ENCODE data around the gene TMEM120B.

TMEM120B gene

DNA sequence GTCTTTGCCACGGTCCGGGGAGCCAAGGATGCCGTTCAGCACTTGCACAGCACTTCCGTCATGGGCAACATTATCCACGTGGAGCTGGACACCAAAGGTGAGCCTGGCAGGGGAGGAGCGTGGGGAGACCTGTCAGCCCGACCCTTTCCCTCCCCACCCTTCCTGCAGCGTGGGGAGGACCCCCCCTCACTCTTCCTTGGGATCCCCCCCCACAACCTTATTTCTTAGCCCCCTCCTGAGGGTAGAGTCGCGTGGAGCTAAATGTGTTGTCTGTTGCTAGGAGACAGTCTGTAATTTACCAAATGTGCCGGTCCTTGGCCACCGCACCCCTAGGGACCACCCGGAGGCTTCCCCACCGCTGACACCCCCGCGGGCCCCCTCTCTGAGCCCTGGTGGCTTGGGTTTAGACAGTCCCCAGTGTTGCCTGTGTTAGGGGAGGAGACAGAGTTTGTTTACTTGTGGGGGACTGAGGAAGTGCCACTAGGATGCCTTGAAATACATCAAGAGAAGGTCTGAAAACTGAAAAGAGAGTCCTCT is 93.5 kb downstream of the TMEM120B start:
- DNase-seq, result no peak

DNA sequence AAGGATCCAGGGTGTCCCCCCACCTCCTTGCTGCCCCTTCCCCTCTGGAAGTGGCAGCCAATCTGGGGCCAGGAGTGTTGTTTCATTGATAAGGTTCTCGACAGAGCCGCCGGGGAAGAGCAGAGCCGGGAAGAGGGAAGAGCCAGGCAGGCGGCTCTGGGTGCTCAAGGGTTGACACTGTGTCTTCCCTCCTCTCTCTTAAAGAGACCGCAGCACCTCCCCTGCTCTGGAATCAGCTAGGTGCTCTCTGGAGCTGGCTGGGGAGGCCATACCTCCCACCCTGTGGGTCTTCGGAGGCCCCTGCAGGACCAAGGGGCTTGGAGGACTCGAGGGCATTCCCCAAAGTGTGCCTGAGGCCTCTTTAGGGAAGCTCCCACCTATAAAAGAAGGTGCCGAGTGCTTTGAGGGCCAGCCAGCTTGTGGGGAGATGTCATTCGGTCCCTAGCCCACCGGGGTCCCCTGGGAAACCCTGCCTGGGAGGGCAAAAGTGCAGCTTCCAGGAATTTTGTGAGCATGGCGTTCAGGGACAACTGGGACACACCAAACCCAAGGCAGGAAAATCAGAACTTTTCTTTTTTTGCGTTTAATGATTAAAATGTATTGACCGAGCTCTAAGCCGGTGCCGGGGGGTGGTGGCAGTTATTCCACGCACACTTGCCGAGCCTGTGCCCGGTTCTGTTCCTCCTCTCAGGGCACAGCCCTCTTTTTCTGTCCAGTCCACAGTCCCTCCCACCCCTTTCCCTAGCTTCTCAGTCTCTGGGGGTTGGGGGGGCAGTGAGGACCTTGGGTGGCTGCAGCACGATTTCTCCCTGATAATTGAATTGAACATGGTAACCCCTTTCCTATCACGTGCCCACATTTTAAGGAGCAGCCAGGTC is 94.2 kb downstream of the TMEM120B start:
- DNase-seq, result no peak

DNA sequence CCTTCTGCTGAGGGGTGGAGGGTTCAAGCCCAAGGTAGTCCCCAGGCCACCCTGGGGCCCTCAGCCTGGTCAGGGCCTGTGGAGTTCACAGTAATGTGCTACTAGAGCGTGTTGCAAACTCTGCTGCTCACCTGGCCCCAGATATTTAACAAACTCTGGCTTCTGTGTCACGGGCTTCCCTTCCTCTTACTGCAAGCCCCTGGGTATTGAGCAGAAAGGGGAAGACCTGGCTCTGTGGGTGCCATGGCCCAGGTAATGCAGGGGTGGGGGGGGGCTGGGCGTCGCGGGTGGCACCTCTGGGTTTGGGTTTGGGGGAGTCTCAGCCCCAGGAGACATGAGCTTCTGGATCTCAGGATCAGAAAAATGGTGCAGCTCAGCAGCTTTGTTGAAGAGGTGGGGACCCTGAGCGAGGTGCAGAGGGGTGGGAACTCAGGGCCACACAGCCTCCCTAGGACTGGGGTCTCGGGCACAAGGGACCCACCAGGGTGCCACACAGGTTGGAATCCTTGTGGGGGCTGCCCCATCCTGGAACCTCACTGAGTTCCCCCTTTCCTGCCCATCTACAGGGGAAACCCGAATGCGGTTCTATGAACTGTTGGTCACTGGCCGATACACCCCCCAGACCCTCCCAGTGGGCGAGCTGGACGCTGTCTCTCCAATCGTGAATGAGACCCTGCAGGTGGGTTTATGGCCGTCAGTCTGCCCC is 95.2 kb downstream of the TMEM120B start:
- DNase-seq, result no peak

DNA sequence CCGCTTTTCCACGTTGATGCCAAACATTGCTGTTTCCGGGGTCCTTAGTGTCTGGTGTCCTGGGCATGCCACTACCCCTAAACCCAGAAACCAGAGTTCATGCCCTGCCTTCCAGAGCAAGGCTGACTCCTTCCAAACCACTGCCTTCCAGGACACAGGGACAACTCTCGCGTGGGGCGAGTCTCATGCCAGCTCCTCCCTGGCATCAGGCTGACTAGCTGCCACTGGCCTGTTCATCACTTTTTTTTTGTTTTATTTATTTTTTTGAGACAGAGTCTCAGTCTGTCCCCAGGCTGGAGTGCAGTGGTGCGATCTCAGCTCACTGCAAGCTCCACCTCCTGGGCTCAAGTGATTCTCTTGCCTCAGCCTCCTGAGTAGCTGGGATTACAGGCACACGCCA is 96.1 kb downstream of the TMEM120B start:
- DNase-seq, result no peak

DNA sequence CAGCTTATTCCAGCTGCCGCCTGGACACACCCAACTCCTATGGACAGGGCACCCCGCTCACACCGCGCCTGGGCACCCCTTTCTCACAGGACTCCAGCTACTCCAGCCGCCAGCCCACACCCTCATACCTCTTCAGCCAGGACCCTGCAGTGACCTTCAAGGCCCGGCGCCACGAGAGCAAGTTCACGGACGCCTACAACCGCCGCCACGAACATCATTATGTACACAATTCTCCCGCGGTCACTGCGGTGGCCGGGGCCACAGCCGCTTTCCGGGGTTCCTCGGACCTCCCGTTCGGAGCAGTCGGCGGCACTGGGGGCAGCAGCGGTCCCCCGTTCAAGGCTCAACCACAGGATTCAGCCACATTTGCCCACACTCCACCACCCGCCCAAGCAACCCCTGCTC is 97.2 kb downstream of the TMEM120B start:
- DNase-seq, result no peak

DNA sequence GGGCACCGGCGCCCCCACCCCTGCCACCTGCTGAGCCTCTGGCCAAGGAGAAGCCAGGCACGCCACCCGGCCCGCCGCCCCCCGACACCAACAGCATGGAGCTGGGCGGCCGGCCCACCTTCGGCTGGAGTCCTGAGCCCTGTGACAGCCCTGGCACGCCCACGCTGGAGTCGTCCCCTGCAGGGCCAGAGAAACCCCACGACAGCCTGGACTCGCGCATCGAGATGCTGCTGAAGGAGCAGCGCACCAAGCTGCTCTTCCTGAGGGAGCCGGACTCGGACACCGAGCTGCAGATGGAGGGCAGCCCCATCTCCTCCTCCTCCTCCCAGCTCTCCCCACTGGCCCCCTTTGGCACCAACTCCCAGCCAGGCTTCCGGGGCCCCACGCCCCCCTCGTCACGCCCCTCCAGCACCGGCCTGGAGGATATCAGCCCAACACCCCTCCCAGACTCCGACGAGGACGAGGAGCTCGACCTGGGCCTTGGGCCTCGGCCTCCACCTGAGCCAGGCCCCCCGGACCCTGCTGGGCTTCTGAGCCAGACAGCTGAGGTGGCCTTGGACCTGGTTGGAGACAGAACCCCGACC is 97.8 kb downstream of the TMEM120B start:
- no peak for DNase-seq

DNA sequence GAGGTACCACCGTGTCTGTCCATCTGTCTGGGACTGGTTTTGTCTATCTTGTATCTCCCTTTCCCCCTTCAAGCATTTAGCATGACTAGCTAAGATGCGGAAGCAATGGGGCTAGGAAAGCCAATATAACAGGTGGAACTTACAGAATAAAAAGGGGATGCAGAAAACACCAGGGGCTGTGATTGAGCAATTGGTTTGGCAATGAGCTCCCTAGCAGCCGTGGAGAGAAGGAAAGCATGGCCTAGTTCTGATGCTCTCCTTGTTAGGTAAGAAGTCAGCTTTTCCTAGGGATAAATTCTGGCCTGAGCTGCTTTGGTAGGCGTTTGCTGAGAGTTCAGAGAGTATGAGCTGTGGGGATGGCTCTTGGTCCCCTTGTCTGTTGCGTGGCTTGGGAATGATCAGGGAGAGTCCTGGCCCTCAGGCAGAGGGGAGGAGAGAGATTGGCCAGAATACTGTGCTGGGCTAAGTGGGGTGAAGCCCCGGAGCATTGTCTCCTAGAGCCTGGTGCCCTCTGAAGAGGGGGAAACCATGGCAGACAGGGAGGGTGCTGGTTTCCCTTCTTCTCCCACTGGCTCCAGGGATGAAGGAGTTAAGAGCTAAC is 98.4 kb downstream of the TMEM120B start:
- no peak for DNase-seq

DNA sequence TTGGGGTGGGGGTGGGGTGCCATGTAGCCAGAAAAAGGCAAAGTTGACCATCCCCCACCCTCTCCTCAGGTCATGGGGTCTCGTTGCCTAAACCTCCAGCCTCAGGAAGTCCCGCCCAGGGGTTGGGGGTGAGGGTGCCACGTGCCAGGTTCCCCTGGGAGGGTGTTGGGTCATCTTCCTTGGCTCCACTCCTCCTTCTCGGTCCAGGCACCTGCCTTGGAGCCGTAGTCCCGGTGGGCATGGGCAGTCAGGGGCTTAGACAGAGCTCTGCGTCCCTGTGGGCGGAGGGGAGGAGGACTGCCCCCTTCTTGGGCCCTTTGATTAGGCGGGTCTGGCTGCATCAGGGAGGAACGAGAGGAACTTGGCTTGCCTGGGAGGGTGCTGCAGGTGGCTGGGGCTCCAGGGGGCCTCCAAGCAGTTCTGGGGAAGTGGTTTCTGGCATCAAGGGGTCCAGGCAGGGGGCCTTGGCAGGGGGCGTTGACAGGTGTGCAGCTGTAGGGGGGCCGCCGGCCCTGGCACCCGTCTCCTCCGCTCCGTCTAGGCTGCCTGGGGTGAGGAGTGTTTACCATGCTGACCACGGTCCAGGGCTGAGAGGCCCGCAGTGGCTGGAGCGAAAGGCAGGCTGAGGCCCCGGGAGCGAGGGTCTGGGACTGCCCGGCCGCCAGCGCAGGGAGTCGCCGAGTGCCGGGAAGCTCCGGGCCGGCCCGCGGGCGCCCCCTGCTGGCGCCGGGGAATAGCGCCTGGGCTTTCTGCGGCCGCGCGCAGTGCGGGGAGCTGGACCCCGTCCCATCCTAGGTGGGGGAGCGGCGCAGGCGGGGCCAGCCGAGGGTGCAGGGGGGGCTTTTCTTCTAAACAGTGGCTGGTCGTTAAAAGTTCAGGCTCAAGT is 99.1 kb downstream of the TMEM120B start:
- peak; percentile 77 to 78 for DNase-seq

DNA sequence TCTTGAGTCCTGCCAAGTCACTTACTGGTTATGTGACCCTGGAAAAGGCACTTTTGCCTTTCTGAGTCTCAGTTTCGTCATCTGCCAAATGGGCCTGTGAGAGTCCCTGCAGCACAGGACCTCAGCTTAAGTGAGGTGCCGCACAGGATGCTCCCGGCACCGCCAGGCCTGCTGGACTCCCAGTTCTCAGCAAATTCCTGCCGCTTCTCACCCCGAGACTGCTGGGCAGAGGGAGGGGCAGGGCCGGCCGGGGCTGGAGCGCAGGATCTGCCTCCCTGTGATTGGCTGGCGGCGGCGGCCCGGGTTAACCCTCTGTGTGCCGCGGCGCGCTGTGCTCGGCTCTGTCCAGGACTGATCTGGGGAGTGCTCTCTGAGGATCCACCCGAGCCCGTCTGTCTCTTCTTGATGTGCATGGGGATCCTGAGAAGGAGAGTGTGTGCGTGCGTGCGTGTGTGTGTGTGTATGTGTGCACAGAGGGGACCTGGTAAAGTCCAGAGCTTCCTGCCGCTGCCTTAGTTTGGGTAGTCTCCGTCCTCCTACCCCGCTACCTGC is 99.8 kb downstream of the TMEM120B start:
- peak; percentile 51 to 68 for DNase-seq

DNA sequence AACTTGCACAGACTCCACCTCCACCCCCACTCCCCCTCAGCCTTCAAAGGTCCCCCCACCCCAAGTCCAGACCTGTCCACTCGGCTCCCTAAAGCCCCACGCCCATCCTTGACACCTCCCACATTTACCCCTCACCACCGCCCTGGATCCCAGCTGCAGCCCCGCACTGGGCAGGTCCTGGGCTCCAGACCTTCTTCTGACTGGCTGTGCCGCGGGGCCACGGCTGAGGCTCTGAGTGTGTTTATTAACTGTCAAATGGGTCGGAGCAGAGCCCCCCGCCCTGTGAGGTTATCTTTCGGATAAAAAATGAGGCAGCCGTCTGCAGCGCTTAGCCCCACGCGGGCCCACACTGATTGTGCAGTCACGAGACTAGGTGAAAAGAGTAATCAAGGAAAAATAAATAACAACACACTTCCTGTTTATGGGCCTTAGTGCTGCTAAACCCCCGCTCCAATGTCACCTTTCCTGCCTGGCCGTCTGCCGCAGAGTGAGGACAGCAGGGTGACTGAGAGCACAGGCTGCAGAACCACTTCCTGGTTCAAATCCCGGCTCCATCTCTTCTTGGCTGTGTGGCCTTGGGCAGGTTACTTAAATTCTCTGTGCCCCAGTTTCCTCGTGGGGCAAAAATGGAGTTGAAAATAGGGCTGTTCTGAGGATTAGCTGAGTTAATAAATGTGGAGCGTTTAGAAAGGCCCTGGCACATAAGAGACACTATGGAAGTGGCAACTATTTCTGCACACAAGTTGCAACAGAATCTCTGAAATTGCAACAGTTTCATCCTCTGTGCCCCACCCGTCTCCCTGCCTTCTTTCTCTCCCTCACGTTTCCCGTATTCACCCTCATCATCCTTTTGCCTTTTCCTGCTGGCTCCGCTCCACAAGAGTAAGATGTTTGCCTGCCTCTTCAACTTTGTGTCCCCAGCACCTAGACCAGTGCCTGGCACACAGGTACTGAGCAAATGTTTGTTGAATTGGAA is 100.7 kb downstream of the TMEM120B start:
- no peak for DNase-seq

DNA sequence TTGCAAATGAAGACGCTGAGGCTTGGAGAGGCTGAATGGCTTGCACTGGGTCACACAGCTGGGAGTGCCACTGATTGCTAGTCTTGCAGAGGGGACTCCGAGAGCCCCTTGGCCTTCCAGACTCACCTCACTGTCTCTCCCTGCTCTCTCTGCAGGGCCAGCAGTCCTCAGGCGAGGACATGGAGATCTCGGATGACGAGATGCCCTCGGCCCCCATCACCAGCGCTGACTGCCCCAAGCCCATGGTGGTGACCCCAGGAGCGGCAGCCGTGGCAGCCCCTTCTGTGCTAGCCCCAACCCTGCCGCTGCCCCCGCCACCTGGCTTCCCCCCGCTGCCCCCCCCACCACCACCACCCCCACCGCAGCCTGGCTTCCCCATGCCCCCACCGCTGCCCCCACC is 101.4 kb downstream of the TMEM120B start:
- DNase-seq, result no peak

DNA sequence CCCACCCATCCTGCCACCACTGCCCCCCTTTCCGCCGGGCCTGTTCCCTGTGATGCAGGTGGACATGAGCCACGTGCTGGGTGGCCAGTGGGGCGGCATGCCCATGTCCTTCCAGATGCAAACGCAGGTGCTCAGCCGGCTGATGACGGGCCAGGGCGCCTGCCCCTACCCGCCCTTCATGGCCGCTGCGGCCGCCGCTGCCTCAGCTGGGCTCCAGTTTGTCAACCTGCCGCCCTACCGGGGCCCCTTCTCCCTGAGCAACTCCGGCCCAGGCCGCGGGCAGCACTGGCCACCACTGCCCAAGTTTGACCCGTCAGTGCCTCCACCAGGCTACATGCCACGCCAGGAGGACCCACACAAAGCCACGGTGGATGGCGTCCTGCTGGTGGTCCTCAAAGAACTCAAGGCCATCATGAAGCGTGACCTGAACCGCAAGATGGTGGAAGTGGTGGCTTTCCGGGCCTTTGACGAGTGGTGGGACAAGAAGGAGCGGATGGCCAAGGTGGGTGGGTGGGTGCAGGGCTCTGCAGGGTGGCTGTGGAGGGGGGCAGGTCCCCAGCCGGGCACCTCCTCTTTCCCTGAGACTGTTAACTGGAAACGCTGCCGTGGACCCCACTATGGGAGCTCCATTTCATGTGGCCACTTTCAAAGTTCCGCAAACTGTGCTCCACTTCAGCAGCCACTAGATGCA is 102.0 kb downstream of the TMEM120B start:
- DNase-seq, result no peak

DNA sequence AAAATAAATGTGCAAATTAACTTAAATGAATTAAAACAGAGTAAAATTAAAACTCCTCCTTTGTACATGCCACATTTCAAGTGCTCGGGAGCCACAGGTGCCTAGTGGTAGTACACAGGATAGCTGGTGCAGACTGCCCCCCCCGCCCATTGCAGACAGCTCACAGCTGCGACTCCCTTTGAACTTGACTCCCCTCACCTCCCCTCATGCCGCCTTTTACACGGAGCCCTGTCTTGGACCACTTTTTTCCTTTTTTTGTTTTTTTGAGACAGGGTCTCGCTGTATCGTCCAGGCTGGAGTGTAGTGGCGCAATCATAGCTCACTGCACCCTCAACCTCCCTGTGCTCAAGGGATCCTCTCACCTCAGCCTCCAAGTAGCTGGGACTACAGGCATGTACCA is 102.7 kb downstream of the TMEM120B start:
- DNase-seq, result no peak

DNA sequence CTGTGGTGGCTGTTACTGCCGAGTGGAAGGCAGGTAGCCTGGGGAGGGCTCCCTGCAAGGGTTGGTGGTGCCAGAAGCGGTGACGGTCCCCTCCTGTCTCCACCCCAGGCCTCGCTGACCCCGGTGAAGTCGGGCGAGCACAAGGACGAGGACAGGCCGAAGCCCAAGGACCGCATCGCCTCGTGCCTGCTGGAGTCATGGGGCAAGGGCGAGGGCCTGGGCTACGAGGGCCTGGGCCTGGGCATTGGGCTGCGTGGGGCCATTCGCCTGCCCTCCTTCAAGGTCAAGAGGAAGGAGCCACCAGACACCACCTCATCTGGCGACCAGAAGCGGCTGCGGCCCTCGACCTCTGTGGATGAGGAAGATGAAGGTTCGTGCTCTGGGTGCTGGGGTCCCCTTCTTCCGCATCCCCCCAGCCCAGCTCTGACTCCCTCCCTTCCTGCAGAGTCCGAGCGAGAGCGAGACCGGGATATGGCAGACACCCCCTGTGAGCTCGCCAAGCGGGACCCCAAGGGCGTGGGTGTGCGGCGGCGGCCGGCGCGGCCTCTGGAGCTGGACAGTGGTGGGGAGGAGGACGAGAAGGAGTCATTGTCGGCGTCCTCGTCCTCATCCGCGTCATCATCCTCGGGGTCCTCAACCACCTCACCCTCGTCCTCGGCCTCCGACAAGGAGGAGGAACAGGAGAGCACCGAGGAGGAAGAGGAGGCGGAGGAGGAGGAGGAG is 104.5 kb downstream of the TMEM120B start:
- no peak for DNase-seq

DNA sequence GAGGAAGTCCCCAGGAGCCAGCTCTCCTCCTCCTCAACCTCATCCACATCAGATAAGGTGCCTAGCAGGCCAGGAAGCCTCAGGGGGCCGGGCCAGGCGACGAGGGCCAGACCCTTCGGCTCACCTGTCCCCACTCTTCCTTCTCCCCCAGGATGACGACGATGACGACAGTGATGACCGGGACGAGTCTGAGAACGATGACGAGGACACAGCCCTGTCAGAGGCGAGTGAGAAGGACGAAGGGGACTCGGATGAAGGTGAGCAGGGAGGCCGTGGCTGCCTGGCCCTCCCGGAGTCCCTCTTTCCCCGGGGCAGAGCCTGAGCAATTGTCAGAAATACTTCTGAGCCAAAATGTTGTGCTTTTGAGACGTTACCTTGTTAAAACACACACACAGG is 105.1 kb downstream of the TMEM120B start:
- no peak for DNase-seq

DNA sequence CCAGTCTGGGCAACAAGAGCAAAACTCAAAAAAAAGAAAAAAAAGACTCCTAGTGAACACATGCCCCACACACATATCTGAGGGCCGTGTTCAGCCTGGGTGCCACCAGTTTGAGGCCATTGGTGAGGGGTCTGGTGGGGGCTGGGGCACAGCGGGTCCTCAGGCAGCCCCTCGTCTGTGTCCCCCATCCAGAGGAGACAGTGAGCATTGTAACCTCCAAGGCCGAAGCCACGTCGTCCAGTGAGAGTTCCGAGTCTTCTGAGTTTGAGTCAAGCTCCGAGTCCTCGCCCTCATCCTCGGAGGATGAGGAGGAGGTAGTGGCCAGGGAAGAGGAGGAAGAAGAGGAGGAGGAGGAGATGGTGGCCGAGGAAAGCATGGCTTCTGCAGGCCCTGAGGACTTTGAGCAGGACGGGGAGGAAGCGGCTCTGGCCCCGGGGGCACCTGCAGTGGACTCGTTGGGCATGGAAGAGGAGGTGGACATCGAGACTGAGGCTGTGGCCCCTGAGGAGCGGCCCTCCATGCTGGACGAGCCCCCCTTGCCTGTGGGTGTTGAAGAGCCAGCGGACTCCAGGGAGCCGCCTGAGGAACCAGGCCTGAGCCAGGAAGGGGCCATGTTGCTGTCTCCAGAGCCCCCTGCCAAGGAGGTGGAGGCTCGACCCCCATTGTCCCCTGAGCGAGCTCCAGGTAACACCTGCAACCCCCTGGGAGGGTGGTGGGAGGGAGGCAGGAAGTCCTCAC is 106.8 kb downstream of the TMEM120B start:
- no peak for DNase-seq

DNA sequence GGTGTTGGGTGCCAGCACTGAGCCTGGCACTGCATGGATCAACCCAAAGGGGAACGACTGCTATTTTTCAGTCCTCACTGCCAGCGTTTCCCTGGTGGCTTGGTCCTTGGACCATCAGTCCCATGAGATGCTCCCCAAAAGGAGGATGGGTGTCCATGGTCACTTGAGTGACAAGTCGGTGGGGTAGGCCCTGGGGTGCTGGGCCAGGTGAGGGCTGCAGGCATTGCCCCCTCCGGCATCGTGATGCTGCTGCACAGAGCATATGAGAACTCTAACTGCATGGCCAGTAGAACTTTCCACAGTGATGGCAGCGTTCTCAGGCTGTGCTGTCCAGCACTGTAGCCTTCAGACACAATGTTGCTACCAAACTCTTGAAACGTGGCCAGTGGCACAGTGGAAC is 107.5 kb downstream of the TMEM120B start:
- no peak for DNase-seq

DNA sequence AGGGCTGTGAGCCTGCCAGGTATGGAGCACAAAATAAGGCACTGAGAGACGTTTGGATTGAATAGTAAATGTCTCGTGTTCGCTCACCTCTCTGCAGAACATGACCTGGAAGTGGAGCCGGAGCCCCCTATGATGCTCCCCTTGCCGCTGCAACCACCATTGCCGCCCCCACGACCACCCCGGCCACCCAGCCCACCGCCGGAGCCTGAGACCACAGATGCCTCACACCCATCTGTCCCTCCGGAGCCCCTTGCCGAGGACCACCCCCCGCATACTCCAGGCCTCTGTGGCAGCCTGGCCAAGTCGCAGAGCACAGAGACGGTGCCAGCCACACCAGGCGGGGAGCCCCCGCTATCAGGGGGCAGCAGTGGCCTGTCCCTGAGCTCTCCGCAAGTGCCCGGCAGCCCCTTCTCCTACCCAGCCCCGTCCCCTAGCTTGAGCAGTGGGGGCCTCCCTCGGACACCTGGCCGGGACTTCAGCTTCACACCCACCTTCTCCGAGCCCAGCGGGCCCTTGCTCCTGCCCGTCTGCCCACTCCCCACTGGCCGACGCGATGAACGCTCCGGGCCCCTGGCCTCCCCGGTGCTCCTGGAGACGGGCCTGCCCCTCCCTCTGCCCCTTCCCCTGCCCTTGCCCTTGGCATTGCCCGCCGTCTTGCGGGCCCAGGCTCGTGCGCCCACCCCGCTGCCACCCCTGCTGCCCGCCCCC is 110.0 kb downstream of the TMEM120B start:
- DNase-seq, result no peak
